Sciatic nerve (tissue), 2 donors: ENCODE results near the gene ANXA10. TPM values are rescaled to one million over a fixed set of nuclear protein-coding genes. Genes with fewer than 3 reads are reported as not detected.
A peak's percentile ranks its signal among the peaks of the same experiment; 100 is the strongest.

Experiments used
- ATAC-seq: fragments of 200-7000 bp; cut with Tn5 transposase; one replicate; pipeline ENCODE4 v1.9.1; 2020; ENCODE audit warnings: mild to moderate bottlenecking, moderate library complexity
- DNase-seq: peaks from one replicate; pipeline ENCODE4 v3.0.0-alpha.2; 2020; ENCODE audit warnings: low spot score
- intact Hi-C: fragments of 100-400 bp; cut with DNase I; formaldehyde crosslinking; loops from one replicate; pipeline ENCODE4 v1.14.2; 2022
- total RNA-seq: library from RNA; stranded (reverse); fragmentation: NEBNext Ultra II Directional; extraction: Animal tissue kit (Norgen Biotek cat#: 25700); gene quantifications from one replicate; pipeline ENCODE4 v1.2.1, GENCODE V29; 2021
- donor health status: DM: no; HTN: no; CAD: no.
- donor health status: DM: no; HTN: no; CAD: no.

Gene ANXA10
- total RNA-seq, 1 donor from 2014 or later: not detected

DNA sequence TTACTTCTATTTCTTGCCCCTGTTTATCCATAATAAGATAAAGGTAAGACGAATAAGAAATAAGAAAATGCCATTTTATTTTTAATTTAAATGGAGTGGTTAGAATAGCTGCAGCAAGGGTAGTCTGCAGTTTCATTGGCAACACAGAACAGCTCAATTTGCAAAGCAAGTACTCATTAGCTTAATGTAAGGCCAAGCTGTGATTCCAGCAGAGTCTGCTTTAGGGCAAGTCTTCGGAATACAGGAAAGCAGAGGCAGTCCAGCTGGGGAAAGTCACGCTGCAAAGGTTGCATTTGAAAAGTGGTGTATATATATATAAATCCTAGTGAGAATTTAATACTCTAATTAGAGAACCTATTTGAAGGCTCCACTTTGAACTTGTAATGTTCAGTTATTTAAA, 59.0 kb downstream of the ANXA10 start:
- no peak for ATAC-seq
- intact Hi-C loops: no loop called here
- no peak for DNase-seq

- no peak for ATAC-seq
- intact Hi-C loops: no loop called here
- DNase-seq: no peak
Measured at GRCh38 chr4:168152837-168153500, 60.6 kb downstream of the ANXA10 start.

GRCh38 chr4:168153596-168154440, 61.5 kb downstream of the ANXA10 start:
- DNase-seq: peak; percentile 79
- ATAC-seq: peak; percentile 83

DNA sequence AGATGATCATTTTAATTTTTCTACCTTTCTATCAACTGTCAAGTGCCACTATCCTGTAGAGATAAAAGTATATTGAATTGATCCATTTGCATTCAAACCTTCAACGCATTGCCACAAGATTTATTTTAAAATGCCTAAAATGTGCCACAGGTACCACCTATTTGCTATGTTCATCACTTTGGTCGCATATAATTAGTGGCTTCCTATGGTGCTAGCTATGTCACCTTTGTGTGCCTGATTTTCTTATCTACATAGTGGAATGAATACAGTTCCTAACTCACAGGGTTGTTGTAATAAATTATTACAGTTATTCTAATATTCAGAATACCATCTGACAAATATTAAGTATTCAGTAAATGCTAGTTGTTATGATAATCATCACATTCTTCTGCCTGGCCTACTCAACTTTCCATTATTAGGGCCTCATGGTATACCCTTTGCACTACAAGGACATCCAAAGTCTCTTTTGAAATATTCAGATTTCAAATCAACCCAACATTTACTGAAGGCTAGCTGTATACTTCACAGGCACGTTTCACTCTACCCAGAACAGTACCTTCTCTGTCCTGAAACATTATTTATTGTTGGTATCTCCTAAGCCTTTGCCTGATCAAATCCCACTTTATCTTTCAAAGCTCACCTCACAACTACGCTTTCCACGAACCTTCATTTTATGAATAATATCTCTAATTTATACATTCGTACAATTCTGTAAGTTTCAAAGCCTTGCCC, 62.4 kb downstream of the ANXA10 start:
- intact Hi-C loops: no loop called here
- DNase-seq (no peak), ATAC-seq (no peak)

More at GRCh38 chr4:168153596-168154440, 61.5 kb downstream of the ANXA10 start:
- intact Hi-C loops: no loop called here

DNA sequence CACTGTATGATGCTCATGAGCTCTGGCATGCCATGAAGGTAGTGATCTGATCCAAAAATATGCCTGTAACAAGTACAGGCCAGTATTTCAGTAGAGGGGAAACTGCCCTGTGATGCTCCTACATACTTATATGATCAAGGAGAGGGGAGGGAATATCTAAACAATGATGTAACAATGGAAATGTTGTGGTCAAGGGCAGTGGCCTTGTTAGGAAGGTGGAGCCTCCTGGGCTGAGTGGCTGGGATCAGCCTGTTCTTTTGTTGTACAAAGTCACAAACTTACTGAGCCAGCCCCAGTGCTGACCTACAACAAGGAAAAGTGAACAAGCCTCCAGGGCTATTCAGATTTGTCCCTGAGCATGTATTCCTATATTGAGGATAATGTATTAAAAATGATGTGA, 70.3 kb downstream of the ANXA10 start:
- DNase-seq (no peak), ATAC-seq (no peak)
- intact Hi-C loops: no loop called here

DNA sequence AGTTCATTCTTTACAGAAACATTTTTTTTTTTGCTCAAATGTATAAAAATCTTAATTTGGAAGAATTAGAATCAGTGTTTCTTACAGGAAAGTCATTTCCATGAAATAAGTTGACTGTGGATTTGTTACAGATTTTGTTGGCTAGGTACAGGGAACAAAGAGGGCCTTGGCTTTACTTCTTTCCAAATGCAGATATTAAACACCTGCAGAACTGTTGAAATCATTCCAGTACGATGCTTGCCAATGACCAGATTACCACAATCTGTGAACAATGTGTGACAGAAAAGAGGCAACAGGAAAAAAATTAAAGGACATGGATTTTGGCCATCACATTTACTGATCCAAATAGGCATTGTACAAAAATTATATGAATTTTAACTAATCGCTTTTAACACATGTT, 70.8 kb downstream of the ANXA10 start:
- intact Hi-C loops: no loop called here
- DNase-seq (no peak), ATAC-seq (no peak)

- ATAC-seq: no peak
- DNase-seq: no peak
- intact Hi-C loops: no loop called here
Measured at GRCh38 chr4:168164045-168164444, 71.7 kb downstream of the ANXA10 start.

DNA sequence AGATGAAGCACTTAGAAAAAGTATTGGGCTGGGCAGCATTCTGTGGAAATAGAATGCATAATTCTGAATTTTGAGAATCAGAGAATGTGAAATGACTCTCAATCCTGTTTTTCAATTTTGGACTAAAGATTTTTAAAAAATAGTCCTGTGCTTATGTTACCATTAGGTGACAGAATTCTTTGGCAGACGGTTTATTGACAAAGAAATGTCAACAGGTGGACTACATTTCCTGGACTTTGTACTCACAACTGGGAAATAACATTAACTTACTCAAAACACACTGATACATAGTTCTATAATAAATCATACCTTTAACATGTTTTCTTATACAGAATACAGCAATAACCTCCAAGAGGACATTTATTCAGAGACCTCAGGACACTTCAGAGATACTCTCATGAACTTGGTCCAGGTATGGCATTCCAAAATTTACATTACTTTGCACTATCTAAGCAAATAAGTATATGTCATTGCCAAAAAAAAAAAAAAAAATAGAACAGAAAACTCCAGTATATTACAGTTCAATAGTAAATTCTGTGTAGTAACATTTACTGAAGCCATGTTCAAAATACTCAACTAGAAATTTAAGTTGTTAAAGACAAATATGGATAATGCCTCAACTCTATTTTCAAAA, 72.7 kb downstream of the ANXA10 start:
- DNase-seq: no peak
- intact Hi-C loops: no loop called here
- no peak for ATAC-seq

DNA sequence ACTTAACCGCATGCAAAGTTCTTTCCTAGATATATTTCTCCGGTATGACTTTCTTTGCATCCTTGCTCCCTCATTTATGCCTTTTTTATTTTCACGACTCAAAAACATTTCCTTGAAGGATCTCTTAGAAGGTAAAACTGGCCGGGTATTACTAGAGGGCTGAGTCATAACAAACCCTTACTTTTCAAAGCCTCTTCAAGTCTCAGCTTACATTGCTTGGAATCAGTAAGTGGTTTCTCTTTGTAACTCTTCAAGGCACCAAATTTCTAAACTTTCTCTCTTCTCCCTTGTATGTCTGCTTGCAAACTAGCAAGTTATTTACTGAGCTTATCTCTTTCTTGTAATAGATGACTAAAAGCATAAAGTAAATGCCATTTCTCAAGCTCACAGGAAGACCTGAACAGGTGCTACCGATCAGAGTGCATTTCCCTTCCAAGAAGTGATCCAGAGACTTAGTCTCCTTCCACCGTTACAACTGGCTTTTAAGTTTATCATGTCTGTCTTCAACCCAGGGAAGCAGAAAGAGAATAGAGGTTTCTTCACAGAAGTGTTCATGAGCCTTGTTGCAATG, 75.5 kb downstream of the ANXA10 start:
- intact Hi-C loops: no loop called here
- ATAC-seq (no peak), DNase-seq (no peak)

DNA sequence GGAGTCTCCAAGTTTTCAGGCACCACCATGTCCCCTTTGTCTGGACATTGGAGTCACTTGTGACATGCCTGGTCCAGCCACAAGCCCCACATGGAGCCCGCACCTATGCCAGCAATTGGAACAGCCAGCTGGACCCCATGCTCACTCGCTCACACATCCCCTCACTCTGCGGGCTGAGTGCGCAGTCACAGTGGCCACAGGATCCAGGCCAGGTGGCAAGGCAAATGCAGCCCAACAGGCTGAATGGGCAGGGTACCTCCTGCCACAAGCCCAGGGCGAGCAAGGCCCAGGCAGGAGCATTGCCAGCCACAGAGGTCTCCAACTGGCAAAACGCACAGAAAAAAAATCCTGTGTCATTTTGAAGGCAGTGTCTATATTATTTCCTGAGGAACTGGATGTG, 82.0 kb downstream of the ANXA10 start:
- ATAC-seq: no peak
- intact Hi-C loops: no loop called here
- no peak for DNase-seq

DNA sequence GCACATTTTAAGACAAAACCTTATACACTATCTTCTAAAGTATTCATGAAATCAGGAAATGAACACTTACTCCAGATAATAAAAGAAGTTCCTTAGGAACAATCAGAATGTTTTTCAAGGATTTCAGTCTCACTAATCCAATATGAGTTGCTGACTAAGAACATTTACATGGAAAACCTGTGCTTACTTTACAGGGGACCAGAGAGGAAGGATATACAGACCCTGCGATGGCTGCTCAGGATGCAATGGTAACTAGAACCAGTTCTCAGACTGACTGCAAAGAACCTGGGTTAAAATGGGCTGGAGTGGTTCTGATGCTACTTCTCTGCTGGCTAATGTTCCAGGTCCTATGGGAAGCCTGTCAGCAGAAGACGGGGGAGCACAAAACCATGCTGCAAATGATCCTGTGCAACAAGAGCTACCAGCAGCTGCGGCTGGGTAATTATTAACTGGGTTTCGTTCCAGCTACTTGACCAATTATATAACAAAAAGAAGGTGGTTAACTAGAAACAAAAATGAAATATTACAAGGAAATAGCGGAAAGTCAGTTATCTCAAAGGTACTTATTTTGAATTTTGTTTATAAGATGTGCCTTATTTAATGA, 85.3 kb downstream of the ANXA10 start:
- no peak for DNase-seq
- intact Hi-C loops: no loop called here
- no peak for ATAC-seq

GRCh38 chr4:168183717-168184571, 91.6 kb downstream of the ANXA10 start:
- DNase-seq (no peak), ATAC-seq (no peak)
- intact Hi-C loops: no loop called here

- ATAC-seq (no peak), DNase-seq (no peak)
- intact Hi-C loops: no loop called here
Measured at GRCh38 chr4:168188754-168189153, 96.4 kb downstream of the ANXA10 start.

DNA sequence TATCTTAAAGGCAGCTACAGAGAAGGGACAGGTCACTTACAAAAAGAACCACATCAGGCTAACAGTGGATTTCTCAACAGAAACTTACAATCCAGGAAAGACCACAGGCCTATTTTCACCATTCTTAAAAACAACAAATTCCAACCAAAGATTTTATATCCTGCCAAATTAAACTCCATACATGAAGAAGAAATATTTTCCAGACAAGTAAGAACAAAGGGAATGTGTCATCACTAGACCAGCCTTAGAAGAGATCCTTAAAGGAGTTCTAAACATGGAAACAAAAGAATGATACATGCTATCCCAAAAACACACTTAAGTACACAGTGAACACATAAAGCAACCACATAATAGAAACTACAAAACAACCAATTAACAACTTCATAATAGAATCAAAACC, 105.6 kb downstream of the ANXA10 start:
- DNase-seq: no peak
- ATAC-seq: no peak
- intact Hi-C loops: no loop called here

GRCh38 chr4:168199260-168199957, 107.1 kb downstream of the ANXA10 start:
- intact Hi-C loops: no loop called here
- DNase-seq (no peak), ATAC-seq (no peak)

DNA sequence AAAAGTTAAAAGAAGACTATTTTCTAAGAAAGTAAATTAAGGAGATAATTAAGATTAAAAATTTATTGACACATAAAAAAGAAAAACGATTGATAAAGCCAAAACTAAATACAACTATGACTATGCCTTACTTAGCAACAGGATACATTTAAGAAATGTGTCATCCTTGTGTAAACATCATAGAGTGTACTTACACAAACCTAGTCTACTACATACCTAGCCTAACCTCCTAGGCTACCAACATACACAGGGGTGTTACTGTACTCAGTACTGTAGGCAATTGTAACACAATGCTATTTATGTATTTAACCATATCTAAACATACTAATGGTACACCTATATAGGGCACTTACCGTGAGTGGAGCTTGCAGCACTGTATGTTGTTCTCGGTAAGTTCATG, 108.3 kb downstream of the ANXA10 start:
- ATAC-seq (no peak), DNase-seq (no peak)
- intact Hi-C loops: no loop called here

- DNase-seq (no peak), ATAC-seq (no peak)
- intact Hi-C loops: no loop called here
Measured at GRCh38 chr4:168203233-168203911, 111.0 kb downstream of the ANXA10 start.
